Panc1 (cell line): ENCODE results near the gene ESYT2. TPM values are rescaled to one million over a fixed set of nuclear protein-coding genes. Genes with fewer than 3 reads are reported as not detected.

Experiments
- ATAC-seq: fragments of 200-7000 bp; cut with Tn5 transposase; 2 replicates; pipeline ENCODE4 v1.9.1; 2020; ENCODE audit warnings: mild to moderate bottlenecking, moderate library complexity
- BruUV-seq: library from RNA; stranded (reverse); fragments of 400-500 nt; replicated peaks from 2 replicates; lab custom pipeline; 2021; lab: Mats Ljungman, UMichigan
- CTCF ChIA-PET: fragments of 300-600 bp; sonication (Branson Sonifier 250); formaldehyde crosslinking; loops from one replicate; lab custom pipeline; 2022; ENCODE audit warnings: antibody characterized with exemption; lab: Charles Lee
- POLR2A ChIA-PET: fragments of 300-600 bp; sonication (Branson Sonifier 250); formaldehyde crosslinking; loops from one replicate; lab custom pipeline; 2022; ENCODE audit warnings: antibody characterized with exemption; lab: Charles Lee
- DNase-seq: peaks from one replicate; pipeline ENCODE4 v3.0.0-alpha.2; 2010; ENCODE audit warnings: low read depth, low spot score
- H3K27ac ChIP-seq: 2 replicates; pipeline ENCODE4 v1.5.1; 2011; ENCODE audit warnings: mild to moderate bottlenecking, low read length, inconsistent platforms
- H3K27me3 ChIP-seq: fragments of 200-500 bp; sonication (Bioruptor generic); 2 replicates; pipeline ENCODE4 v1.6.0; 2014; ENCODE audit warnings: low read length, inconsistent platforms; ENCODE audit not compliant: control insufficient read depth, insufficient read depth
- H3K36me3 ChIP-seq: fragments of 200-500 bp; sonication (Bioruptor generic); 2 replicates; pipeline ENCODE4 v1.5.1; 2014; ENCODE audit warnings: inconsistent platforms, mild to moderate bottlenecking, low read length, moderate library complexity; ENCODE audit not compliant: control insufficient read depth, insufficient read depth
- H3K4me1 ChIP-seq: 2 replicates; pipeline ENCODE4 v1.5.1; 2011; ENCODE audit warnings: inconsistent platforms, mild to moderate bottlenecking, low read length, moderate library complexity; ENCODE audit not compliant: control insufficient read depth, insufficient read depth
- H3K4me3 ChIP-seq, 2 experiments: 2 replicates each; pipeline ENCODE4 v1.5.1; 2011 to 2012; ENCODE audit warnings: low read depth in 2 of 2, low read length in 2 of 2, mild to moderate bottlenecking in 2 of 2, inconsistent platforms in 1 of 2, moderate library complexity in 1 of 2
- H3K9me3 ChIP-seq: fragments of 200-500 bp; sonication (Bioruptor generic); 2 replicates; pipeline ENCODE4 v1.5.1; 2014; ENCODE audit warnings: low read depth, mild to moderate bottlenecking, inconsistent platforms, low read length, moderate library complexity; ENCODE audit not compliant: control insufficient read depth, insufficient read depth
- POLR2AphosphoS5 ChIP-seq: IDR thresholded peaks from 2 replicates; pipeline ENCODE4 v1.6.1; 2012; ENCODE audit warnings: mild to moderate bottlenecking, low read depth, low read length, moderate library complexity
- SIN3A ChIP-seq: IDR thresholded peaks from 2 replicates; pipeline ENCODE4 v1.6.1; 2012; ENCODE audit warnings: low read depth, mild to moderate bottlenecking, low read length, moderate library complexity, borderline replicate concordance; ENCODE audit not compliant: insufficient read depth
- TCF7L2 ChIP-seq: IDR thresholded peaks from 2 replicates; pipeline ENCODE4 v1.6.1; 2011; ENCODE audit warnings: mild to moderate bottlenecking, low read depth, low read length, inconsistent platforms
- in situ Hi-C: cut with HindIII; loops from 2 replicates; pipeline ENCODE4 v1.10.0; 2016; ENCODE audit warnings: low sequenced_read_pairs, low pct_unique_long_range_greater_than_20kb
- intact Hi-C: fragments of 100-400 bp; cut with micrococcal nuclease; formaldehyde crosslinking; loops from one replicate; pipeline ENCODE4 v1.10.0; 2022; ENCODE audit not compliant: unreplicated experiment
- total RNA-seq: library from RNA; stranded (reverse); gene quantifications from one replicate; pipeline ENCODE4 v1.2.1, GENCODE V29; 2021; ENCODE audit not compliant: unreplicated experiment
- TF ChIP-seq, protein P1 (sequence below): fragments of 450-650 bp; IDR thresholded peaks from 2 replicates; pipeline ENCODE4 v1.5.1; 2017; ENCODE audit warnings: mild to moderate bottlenecking
- TF ChIP-seq, protein P2 (sequence below), 2 experiments: IDR thresholded peaks; 2 replicates each; pipeline ENCODE4 v1.6.1; 2011 to 2012; ENCODE audit warnings: low read depth in 2 of 2, control low read depth in 1 of 2, low read length in 1 of 2, mild to moderate bottlenecking in 1 of 2, moderate library complexity in 1 of 2; ENCODE audit not compliant: insufficient read depth in 1 of 2

The ESYT2 gene
- total RNA-seq, 1 experiment from 2014 or later: 92.7 TPM

DNA sequence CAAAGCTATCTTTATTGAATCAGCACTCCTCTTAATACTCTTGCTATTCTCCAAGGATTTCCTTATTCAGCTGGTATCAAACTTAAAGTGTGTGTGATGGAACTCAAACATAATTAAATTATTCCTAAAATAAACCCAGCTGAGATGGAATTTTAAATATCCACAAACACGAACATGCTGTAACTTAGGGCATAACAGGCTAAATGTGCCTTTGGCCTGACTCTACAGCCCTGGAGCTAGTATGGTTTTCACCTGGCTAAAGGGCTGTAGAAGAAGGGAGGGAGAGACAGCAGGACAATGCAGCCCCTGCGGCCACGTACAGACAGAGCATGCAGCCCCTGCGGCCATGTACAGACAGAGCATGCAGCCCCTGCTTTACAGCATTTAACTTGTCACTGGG lies 34.0 kb downstream of the ESYT2 start:
- Histone ChIP-seq H3K27me3 (no peaks in the 10 kb centered on the region), H3K4me3 (no peak overlapping the region), H3K9me3 (no peaks in the 10 kb centered on the region), H3K27ac (no peak overlapping the region), H3K36me3 (0 out of 2 replicates have a peak, but pooled peaks cover 4% of the 10 kb centered on the region), H3K4me1 (no peaks in the 10 kb centered on the region)
- TF ChIP-seq SIN3A: no peak
- TF ChIP-seq, protein P1, sequence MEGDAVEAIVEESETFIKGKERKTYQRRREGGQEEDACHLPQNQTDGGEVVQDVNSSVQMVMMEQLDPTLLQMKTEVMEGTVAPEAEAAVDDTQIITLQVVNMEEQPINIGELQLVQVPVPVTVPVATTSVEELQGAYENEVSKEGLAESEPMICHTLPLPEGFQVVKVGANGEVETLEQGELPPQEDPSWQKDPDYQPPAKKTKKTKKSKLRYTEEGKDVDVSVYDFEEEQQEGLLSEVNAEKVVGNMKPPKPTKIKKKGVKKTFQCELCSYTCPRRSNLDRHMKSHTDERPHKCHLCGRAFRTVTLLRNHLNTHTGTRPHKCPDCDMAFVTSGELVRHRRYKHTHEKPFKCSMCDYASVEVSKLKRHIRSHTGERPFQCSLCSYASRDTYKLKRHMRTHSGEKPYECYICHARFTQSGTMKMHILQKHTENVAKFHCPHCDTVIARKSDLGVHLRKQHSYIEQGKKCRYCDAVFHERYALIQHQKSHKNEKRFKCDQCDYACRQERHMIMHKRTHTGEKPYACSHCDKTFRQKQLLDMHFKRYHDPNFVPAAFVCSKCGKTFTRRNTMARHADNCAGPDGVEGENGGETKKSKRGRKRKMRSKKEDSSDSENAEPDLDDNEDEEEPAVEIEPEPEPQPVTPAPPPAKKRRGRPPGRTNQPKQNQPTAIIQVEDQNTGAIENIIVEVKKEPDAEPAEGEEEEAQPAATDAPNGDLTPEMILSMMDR: no peak
- no peak for TF ChIP-seq TCF7L2
- TF ChIP-seq, protein P2, sequence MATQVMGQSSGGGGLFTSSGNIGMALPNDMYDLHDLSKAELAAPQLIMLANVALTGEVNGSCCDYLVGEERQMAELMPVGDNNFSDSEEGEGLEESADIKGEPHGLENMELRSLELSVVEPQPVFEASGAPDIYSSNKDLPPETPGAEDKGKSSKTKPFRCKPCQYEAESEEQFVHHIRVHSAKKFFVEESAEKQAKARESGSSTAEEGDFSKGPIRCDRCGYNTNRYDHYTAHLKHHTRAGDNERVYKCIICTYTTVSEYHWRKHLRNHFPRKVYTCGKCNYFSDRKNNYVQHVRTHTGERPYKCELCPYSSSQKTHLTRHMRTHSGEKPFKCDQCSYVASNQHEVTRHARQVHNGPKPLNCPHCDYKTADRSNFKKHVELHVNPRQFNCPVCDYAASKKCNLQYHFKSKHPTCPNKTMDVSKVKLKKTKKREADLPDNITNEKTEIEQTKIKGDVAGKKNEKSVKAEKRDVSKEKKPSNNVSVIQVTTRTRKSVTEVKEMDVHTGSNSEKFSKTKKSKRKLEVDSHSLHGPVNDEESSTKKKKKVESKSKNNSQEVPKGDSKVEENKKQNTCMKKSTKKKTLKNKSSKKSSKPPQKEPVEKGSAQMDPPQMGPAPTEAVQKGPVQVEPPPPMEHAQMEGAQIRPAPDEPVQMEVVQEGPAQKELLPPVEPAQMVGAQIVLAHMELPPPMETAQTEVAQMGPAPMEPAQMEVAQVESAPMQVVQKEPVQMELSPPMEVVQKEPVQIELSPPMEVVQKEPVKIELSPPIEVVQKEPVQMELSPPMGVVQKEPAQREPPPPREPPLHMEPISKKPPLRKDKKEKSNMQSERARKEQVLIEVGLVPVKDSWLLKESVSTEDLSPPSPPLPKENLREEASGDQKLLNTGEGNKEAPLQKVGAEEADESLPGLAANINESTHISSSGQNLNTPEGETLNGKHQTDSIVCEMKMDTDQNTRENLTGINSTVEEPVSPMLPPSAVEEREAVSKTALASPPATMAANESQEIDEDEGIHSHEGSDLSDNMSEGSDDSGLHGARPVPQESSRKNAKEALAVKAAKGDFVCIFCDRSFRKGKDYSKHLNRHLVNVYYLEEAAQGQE (IDR thresholded peaks at IDR 0.05; ENCODE audit: insufficient read depth in 1 of 2, low read depth in 2 of 2, low read length in 1 of 2): no peak
- TF ChIP-seq POLR2AphosphoS5: no peak
- BruUV-seq: no TSS peak
- ChIA-PET CTCF (no interaction called here), POLR2A (interaction anchor here (0.7 kb wide), 1 partner anchor 182 kb away, joined by 8 read pairs; no protein-coding TSS in a partner anchor)
- DNase-seq: no peak
- intact Hi-C loops: no loop called here
- ATAC-seq: no peak
- in situ Hi-C loops: no loop called here

DNA sequence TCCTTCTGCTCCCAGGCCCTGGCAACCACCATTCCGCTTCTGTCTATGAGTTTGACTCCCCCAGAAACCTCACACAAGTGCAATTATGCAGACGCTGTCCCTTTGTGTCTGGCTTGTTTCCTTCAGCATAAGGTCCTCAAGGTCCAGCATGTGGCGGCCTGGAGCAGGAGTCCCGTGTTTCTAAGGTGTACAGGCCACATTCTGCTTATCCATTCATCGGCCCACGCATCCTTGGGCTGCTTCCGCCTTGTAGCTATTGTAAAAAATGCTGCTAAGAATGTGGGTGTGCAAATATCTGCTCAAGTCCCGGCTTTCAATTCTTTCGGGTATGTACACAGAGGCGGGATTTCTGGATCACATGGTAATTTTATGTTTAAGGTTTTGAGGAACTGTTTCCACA lies 38.2 kb downstream of the ESYT2 start:
- Histone ChIP-seq H3K9me3 (no peaks in the 10 kb centered on the region), H3K27me3 (no peaks in the 10 kb centered on the region), H3K4me1 (no peaks in the 10 kb centered on the region), H3K27ac (no peak overlapping the region), H3K36me3 (peaks cover 11% of the 10 kb centered on the region), H3K4me3 (no peak overlapping the region)
- DNase-seq: no peak
- ChIA-PET CTCF (no interaction called here), POLR2A (interaction anchor here (0.5 kb wide), 1 partner anchor 65 kb away, joined by 3 read pairs; no protein-coding TSS in a partner anchor)
- intact Hi-C loops: no loop called here
- in situ Hi-C loops: no loop called here
- TF ChIP-seq, protein P2 (IDR thresholded peaks at IDR 0.05; ENCODE audit: insufficient read depth in 1 of 2, low read depth in 2 of 2, low read length in 1 of 2): no peak
- no peak for TF ChIP-seq TCF7L2
- no peak for TF ChIP-seq POLR2AphosphoS5
- TF ChIP-seq SIN3A: no peak
- TF ChIP-seq, protein P1: no peak
- TSS peak; percentile 31 for BruUV-seq
- no peak for ATAC-seq
